Aorta (tissue), 5 donors: ENCODE results near the gene C2orf15. TPM values are rescaled to one million over a fixed set of nuclear protein-coding genes. Genes with fewer than 3 reads are reported as not detected.

ENCODE experiments used
- ATAC-seq: fragments of 200-7000 bp; cut with Tn5 transposase; one replicate; pipeline ENCODE4 v1.9.1; 2022; ENCODE audit warnings: moderate library complexity; ENCODE audit not compliant: low FRiP score
- DNase-seq, 2 donors: peaks; one replicate each; pipeline ENCODE4 v3.0.0-alpha.2; 2020
- H3K27ac ChIP-seq, 2 donors: one replicate each; pipeline ENCODE4 v1.5.1; 2013; ENCODE audit warnings: low read length in 2 of 2, mild to moderate bottlenecking in 2 of 2, moderate library complexity in 2 of 2, control low read depth in 1 of 2, inconsistent platforms in 1 of 2, low read depth in 1 of 2
- H3K27me3 ChIP-seq, 2 donors: one replicate each; pipeline ENCODE4 v1.6.1; 2013; ENCODE audit warnings: control low read depth in 1 of 2, low read length in 1 of 2, mild to moderate bottlenecking in 1 of 2, moderate library complexity in 1 of 2; ENCODE audit not compliant: insufficient read depth in 2 of 2, control insufficient read depth in 1 of 2
- H3K36me3 ChIP-seq, 2 donors: one replicate each; pipeline ENCODE4 v1.6.1; 2013; ENCODE audit warnings: control low read depth in 1 of 2, low read length in 1 of 2, mild to moderate bottlenecking in 1 of 2; ENCODE audit not compliant: insufficient read depth in 2 of 2, control insufficient read depth in 1 of 2
- H3K4me1 ChIP-seq, 2 donors: one replicate each; pipeline ENCODE4 v1.6.1; 2013; ENCODE audit warnings: low read length in 2 of 2, control low read depth in 1 of 2, mild to moderate bottlenecking in 1 of 2, moderate library complexity in 1 of 2; ENCODE audit not compliant: insufficient read depth in 2 of 2, control insufficient read depth in 1 of 2
- H3K4me3 ChIP-seq, 2 donors: one replicate each; pipeline ENCODE4 v1.5.1; 2013; ENCODE audit warnings: low read length in 2 of 2, control low read depth in 1 of 2, mild to moderate bottlenecking in 1 of 2
- H3K9me3 ChIP-seq: one replicate; pipeline ENCODE4 v1.6.1; 2013; ENCODE audit warnings: mild to moderate bottlenecking, low read length; ENCODE audit not compliant: control insufficient read depth
- WGBS, 2 donors: extraction: QIAGEN DNeasy Blood & Tissue Kit; methylation state at CpG; one replicate each; pipeline ENCODE4 v1.1.7; 2013; 5-methylcytosine and 5-hydroxymethylcytosine counted together
- intact Hi-C, 2 donors: fragments of 100-400 bp; cut with DNase I; formaldehyde crosslinking; loops; one replicate each; pipeline versions ENCODE4 v1.14.2 to v1.15.0; 2022
- long read RNA-seq, 2 donors: library from polyadenylated mRNA; unstranded; transcript quantifications; one replicate each; pipeline ENCODE4 v2.0.0, GENCODE V29; 2020 to 2021
- polyA plus RNA-seq, 2 donors: library from polyadenylated mRNA; stranded (reverse); fragments of 200-250 nt; gene quantifications; one replicate each; pipeline ENCODE4 v1.2.3, GENCODE V29; 2013
- total RNA-seq, 2 donors: library from RNA; stranded (reverse); fragmentation: NEBNext Ultra II Directional; extraction: Animal tissue kit (Norgen Biotek cat#: 25700); gene quantifications; one replicate each; pipeline ENCODE4 v1.2.1, GENCODE V29; 2021
- donor health status: healthy with polysubstance abuse.
- donor health status: Bipolar disorder and iron deficiency.
- donor health status: DM: no; HTN: no; CAD: no.
- donor health status: DM: no; HTN: no; CAD: no.
- donor health status: DM: yes; HTN: yes; CAD: no.

Gene C2orf15
- total RNA-seq (under 1 TPM in 1 of 2 donors, not detected in 1; 0.65 TPM), polyA plus RNA-seq (under 1 TPM; 0.36 to 0.75 TPM)
- long read RNA-seq, donor 1, partial matches to known transcripts: 2 of 3 reads
- long read RNA-seq, donor 1, other reads (novel, unspliced or antisense): 1 of 3 reads
- long read RNA-seq, donor 2: 0 reads

- intact Hi-C loops: no loop called here
- Histone ChIP-seq H3K4me1 (peaks cover 0 to 1% of the 10 kb centered on the region in 2 donors), H3K27me3 (no peaks in the 10 kb centered on the region), H3K9me3 (no peaks in the 10 kb centered on the region), H3K36me3 (no peaks in the 10 kb centered on the region), H3K4me3 (peak within 1 kb of the TSS; percentile 33 to 52), H3K27ac (peak within 1 kb of the TSS in 1 of 2 donors; percentile 55)
- ATAC-seq (peak; percentile 97), DNase-seq (peak; percentile 95 to 97)
- 0 to 1% methylated on average over 64 to 84 of the region's 84 CpGs for WGBS, 2 donors
Observed at GRCh38 chr2:99141110-99142108, at the start of gene C2orf15. Gene C2orf15 (plus strand): TSS chr2:99141707. CDS start chr2:99150559, 8,852 bp downstream.

GRCh38 chr2:99096728-99097127 is 44.8 kb upstream of the C2orf15 start:
- H3K36me3 ChIP-seq: no peaks in the 10 kb centered on the region
- 73 to 82% methylated on average over 1 of the region's 1 CpG for WGBS, 2 donors
- H3K9me3 ChIP-seq: no peaks in the 10 kb centered on the region
- H3K4me1 ChIP-seq: no peaks in the 10 kb centered on the region
- no peaks in the 10 kb centered on the region for H3K27me3 ChIP-seq
- ATAC-seq: no peak
- no peak for DNase-seq
- intact Hi-C loops: no loop called here
- H3K4me3 ChIP-seq: no peak overlapping the region
- H3K27ac ChIP-seq: no peak overlapping the region

GRCh38 chr2:99101697-99102096 is 39.8 kb upstream of the C2orf15 start:
- Histone ChIP-seq H3K27ac (no peak overlapping the region), H3K4me3 (no peak overlapping the region), H3K4me1 (no peaks in the 10 kb centered on the region), H3K27me3 (no peaks in the 10 kb centered on the region), H3K36me3 (no peaks in the 10 kb centered on the region), H3K9me3 (no peaks in the 10 kb centered on the region)
- DNase-seq (no peak), ATAC-seq (peak; percentile 57)
- intact Hi-C loops: no loop called here
- WGBS, 2 donors: 32 to 37% methylated on average over 3 of the region's 3 CpGs

GRCh38 chr2:99104006-99104405 is 37.5 kb upstream of the C2orf15 start:
- ATAC-seq (no peak), DNase-seq (no peak)
- intact Hi-C loops: no loop called here
- 79 to 84% methylated on average over 2 of the region's 2 CpGs for WGBS, 2 donors
- Histone ChIP-seq H3K27ac (no peak overlapping the region), H3K4me3 (no peak overlapping the region), H3K4me1 (no peaks in the 10 kb centered on the region), H3K27me3 (no peaks in the 10 kb centered on the region), H3K36me3 (no peaks in the 10 kb centered on the region), H3K9me3 (no peaks in the 10 kb centered on the region)

DNA sequence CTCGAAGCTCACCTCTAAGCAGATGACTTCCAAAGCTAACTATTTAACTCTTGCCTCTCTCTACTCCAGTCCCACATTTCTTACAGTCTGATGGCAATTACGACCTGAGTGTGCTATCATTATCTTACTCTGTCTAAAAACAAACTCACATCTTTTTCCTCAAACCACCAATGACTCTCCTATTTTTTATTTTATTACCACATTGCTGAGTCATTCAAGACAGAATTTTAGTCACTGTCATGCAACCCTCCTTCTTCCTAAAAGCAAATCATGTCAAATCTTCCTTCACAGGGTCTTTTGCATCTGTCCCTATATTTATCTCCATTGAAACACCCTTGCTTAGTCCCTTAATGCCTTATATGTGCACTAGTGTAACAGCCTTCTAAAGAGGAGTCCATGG is 34.6 kb upstream of the C2orf15 start:
- H3K4me1 ChIP-seq: no peaks in the 10 kb centered on the region
- intact Hi-C loops: no loop called here
- no peaks in the 10 kb centered on the region for H3K36me3 ChIP-seq
- ATAC-seq (no peak), DNase-seq (no peak)
- 44 to 46% methylated on average over 2 of the region's 2 CpGs for WGBS, 2 donors
- H3K27ac ChIP-seq: no peak overlapping the region
- no peaks in the 10 kb centered on the region for H3K9me3 ChIP-seq
- no peaks in the 10 kb centered on the region for H3K27me3 ChIP-seq
- no peak overlapping the region for H3K4me3 ChIP-seq

DNA sequence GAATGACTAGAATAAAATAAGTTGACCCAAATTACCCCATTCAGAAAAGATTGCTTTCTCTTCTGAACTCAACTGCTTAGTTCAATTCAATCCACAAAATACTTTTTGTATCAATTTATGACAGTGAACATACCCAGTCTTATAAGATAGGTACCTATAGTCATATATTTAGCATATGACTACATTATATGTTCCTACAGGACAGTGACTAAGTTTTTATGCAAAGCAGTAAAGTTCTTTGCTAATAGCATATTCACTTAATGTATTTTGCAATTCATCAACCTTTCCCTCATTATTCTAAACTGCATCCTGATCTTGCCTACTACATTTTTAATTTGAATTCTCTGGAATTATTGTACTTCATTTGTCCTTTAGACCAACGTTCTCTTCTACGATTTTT is 30.3 kb upstream of the C2orf15 start:
- Histone ChIP-seq H3K9me3 (no peaks in the 10 kb centered on the region), H3K4me3 (no peak overlapping the region), H3K4me1 (no peaks in the 10 kb centered on the region), H3K27me3 (no peaks in the 10 kb centered on the region), H3K27ac (no peak overlapping the region), H3K36me3 (no peaks in the 10 kb centered on the region)
- intact Hi-C loops: no loop called here
- 62 to 69% methylated on average over 2 of the region's 2 CpGs for WGBS, 2 donors
- ATAC-seq: no peak
- no peak for DNase-seq

DNA sequence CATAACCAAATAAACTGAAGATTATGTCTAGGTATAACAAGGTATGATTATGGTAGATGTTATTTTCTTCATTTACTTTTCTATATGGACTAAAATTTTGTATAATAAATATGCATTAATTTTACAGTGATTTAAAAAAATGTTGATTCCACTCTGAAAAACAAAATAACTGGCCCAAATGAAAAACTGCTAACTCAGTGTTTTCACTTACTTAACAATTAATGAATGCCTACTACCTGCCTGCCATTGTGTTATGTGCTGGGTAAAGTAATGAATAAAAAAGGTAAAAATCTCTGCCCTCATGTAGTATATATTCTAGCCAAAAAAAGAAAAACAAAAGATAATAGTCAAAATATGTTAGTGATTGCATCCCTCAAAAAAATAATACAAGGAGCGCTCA is 29.6 kb upstream of the C2orf15 start:
- H3K27me3 ChIP-seq: no peaks in the 10 kb centered on the region
- no peak for DNase-seq
- no peaks in the 10 kb centered on the region for H3K4me1 ChIP-seq
- no peak overlapping the region for H3K4me3 ChIP-seq
- 86 to 87% methylated on average over 1 of the region's 1 CpG for WGBS, 2 donors
- ATAC-seq: no peak
- no peaks in the 10 kb centered on the region for H3K9me3 ChIP-seq
- no peaks in the 10 kb centered on the region for H3K36me3 ChIP-seq
- intact Hi-C loops: no loop called here
- H3K27ac ChIP-seq: no peak overlapping the region

GRCh38 chr2:99112617-99113016 is 28.9 kb upstream of the C2orf15 start:
- ATAC-seq (no peak), DNase-seq (no peak)
- Histone ChIP-seq H3K27ac (no peak overlapping the region), H3K36me3 (no peaks in the 10 kb centered on the region), H3K4me3 (no peak overlapping the region), H3K27me3 (no peaks in the 10 kb centered on the region), H3K9me3 (no peaks in the 10 kb centered on the region), H3K4me1 (no peaks in the 10 kb centered on the region)
- intact Hi-C loops: no loop called here
- WGBS, 2 donors: 74 to 78% methylated on average over 4 of the region's 4 CpGs

DNA sequence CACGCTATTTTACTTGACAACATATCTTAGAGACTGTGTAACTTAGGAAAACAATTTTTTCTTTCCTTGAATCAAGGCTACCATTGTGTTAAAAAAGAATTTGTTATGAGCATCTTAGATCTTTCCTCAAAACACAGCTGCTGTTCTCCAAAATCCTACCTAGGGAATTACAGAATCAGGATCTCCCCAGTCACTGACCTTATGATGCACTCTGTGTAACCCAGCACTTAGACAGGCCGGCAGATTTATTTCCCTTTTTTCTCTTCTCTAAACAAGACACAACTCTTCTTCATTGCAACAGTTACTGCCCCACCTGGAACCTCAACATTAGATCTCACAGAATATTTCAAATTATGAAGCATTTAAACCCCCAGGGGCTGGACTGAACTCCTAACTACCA is 13.5 kb upstream of the C2orf15 start:
- peaks cover 0 to 4% of the 10 kb centered on the region in 2 donors for H3K36me3 ChIP-seq
- ATAC-seq (no peak), DNase-seq (no peak)
- no peak overlapping the region for H3K27ac ChIP-seq
- no peak overlapping the region for H3K4me3 ChIP-seq
- H3K9me3 ChIP-seq: peaks cover 9% of the 10 kb centered on the region
- no peaks in the 10 kb centered on the region for H3K4me1 ChIP-seq
- WGBS, 2 donors: 73 to 81% methylated on average over 2 of the region's 2 CpGs
- no peaks in the 10 kb centered on the region for H3K27me3 ChIP-seq
- intact Hi-C loops: no loop called here
